Melanocyte of skin (primary cell): ENCODE data around the gene SCN9A. TPM values are rescaled to one million over a fixed set of nuclear protein-coding genes. Genes with fewer than 3 reads are reported as not detected.

ENCODE experiments used
- total RNA-seq, 2 donors: library from RNA; depleted of rRNA; stranded (reverse); fragments of >200 nt; gene quantifications; 2 replicates each; pipeline ENCODE4 v1.2.3, GENCODE V29; 2012

Gene SCN9A
- total RNA-seq, result under 1 TPM; 0.33 to 0.69 TPM

GRCh38 chr2:166375736-166376487, at the start of gene SCN9A:
Gene SCN9A, minus strand, starts transcription at chr2:166375944. Its CDS starts 64,188 bp downstream, at chr2:166311756.

Other genes with a start within 250 kb of the SCN9A start
- gene SCN1A, start 247.9 kb downstream of the SCN9A start, total RNA-seq, result under 1 TPM in 1 of 2 donors, not detected in 1; under 0.01 TPM
- not detected for gene SCN7A, start 118.3 kb upstream of the SCN9A start, total RNA-seq